Measurements from ENCODE around the gene RNF10.

DNA sequence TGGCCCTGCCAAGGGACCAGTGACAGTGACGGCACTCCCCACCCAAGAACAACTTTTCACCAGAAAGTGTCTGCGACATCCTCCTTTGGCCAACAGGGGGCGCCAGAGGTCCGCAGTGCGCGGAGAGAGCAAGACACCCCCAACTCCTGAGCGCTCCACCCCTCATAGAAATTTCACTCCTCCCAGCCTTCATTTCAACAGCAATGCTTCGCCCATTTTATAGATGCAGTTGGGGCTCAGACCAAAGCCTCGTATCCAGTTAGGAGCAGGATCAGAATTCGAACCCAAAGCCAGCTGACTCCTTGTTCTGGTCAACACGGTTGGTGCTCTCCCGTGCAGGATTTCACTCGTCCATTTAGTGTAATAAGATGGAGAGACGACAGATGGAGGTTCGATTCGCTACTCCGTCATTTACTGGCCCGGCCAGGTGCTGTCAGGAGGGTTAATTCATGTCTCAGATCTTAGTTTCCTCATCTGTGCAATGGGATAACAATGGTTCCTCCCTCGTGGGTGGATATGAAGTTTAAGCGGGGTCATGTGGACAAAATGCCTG is 49.4 kb downstream of the RNF10 start:
- TF ChIP-seq, protein P1, sequence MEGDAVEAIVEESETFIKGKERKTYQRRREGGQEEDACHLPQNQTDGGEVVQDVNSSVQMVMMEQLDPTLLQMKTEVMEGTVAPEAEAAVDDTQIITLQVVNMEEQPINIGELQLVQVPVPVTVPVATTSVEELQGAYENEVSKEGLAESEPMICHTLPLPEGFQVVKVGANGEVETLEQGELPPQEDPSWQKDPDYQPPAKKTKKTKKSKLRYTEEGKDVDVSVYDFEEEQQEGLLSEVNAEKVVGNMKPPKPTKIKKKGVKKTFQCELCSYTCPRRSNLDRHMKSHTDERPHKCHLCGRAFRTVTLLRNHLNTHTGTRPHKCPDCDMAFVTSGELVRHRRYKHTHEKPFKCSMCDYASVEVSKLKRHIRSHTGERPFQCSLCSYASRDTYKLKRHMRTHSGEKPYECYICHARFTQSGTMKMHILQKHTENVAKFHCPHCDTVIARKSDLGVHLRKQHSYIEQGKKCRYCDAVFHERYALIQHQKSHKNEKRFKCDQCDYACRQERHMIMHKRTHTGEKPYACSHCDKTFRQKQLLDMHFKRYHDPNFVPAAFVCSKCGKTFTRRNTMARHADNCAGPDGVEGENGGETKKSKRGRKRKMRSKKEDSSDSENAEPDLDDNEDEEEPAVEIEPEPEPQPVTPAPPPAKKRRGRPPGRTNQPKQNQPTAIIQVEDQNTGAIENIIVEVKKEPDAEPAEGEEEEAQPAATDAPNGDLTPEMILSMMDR (IDR thresholded peaks at IDR 0.05), result peak; percentile 83 to 85
- TF ChIP-seq POLR2A (IDR thresholded peaks at IDR 0.05), result no peak
- no peak for TF ChIP-seq EP300 (IDR thresholded peaks at IDR 0.05)

Measured in suprapubic skin (tissue), 3 donors.